ENCODE measurements around the gene PLA2G12A. TPM values are rescaled to one million over a fixed set of nuclear protein-coding genes. Genes with fewer than 3 reads are reported as not detected.
"Not testable (repeated sequence)": the region's sequence is repeated elsewhere in the genome, so short reads cannot be mapped to it uniquely, and the experiment has no call there.

The PLA2G12A gene
- total RNA-seq, 1 donor = 24.6 TPM

- no peaks in the 10 kb centered on the region for H3K27me3 ChIP-seq (ENCODE audit: insufficient read depth, low read length)
- peaks cover 23% of the 10 kb centered on the region for H3K4me1 ChIP-seq (ENCODE audit: insufficient read depth, low read length)
- no peaks in the 10 kb centered on the region for H3K9me3 ChIP-seq (ENCODE audit: low read depth, low read length)
- peak overlapping the region; percentile 60 for H3K4me3 ChIP-seq (ENCODE audit: low read length)
Observed at GRCh38 chr4:109703664-109704361, 26.1 kb downstream of the PLA2G12A start.

DNA sequence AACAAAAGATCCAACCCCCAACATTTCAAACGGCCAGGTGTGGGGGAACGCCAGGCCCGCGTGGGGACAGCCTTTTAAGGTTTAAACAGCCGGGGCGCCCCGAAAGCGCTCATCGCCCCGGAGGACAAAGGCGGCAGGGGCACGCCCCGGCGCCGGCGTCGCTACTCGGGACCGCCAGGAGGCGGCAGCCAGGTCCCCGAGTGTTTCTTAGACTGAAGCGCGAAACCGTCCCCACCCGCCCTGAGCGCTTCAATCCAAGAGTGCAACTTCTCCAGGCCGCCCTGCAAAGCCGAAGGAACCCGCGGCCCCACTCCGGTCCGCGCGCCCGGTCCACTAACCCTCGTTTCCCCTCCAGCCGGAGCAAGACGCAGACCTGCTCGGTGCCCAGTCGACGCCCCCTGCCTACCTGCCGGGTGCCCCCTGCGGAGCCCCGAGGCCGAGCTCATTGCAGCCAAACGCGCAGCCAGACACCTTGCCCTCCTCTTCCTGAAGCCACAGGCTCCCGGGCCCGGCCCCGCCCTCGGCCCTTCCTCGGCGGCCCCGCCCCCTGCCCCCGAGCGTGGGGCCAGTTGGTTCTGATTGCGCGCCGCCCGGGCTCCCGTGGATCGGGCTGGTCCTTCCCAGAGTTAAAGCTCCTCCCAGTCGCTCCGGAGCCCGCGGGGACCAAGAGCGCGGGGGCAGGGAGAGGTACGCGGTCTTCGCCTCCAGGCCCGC, 26.8 kb downstream of the PLA2G12A start, which contains the start of gene CASP6:
TSS of gene CASP6 (minus strand) at position 496 of the 714 bp plus-strand sequence. CDS start at position 446, 50 bp downstream.
- Histone ChIP-seq H3K4me1 (ENCODE audit: insufficient read depth, low read length) (peaks cover 23% of the 10 kb centered on the region), H3K4me3 (ENCODE audit: low read length) (peak within 1 kb of the TSS; percentile 60), H3K9me3 (ENCODE audit: low read depth, low read length) (no peaks in the 10 kb centered on the region), H3K27me3 (ENCODE audit: insufficient read depth, low read length) (no peaks in the 10 kb centered on the region)

DNA sequence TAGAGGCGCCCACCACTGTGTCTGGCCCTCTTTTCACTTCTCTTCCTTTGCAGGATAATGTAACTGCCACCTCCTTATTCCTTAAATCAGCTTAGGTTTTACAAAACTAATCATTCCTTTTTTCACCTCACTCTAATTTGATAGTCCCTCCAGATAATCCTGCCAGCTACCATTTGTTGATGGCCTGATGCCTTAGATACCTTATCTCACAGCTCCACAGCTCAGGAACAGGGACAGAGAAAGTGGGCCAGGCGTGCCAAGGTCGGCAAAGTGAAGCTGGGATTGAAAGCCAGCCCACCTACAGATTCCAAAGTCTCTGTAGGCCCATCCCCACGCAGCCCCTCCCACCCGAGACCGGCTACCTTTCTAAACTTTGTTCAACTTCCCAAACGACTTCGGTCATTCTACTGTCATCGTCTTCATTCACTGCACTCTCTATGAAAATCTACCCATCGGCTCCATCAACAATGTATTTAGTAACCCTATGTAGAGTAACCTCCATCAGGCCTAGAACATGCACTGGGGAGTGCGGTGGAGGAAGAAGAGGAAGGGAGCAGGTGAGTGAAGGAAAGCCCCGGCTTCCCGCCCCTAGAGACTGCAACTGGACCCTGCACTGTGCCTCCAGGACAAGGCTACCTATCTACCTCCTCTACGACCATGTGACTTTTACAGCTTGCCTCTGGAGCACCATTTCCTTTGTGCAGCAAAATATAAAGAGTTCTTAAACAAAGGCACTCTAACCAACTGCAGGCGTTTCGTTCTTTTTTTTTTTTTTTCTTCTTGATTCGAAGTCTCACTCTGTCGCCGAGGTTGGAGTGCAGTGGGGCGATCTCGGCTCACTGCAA, 28.1 kb downstream of the PLA2G12A start:
- Histone ChIP-seq H3K9me3 (ENCODE audit: low read depth, low read length) (no peaks in the 10 kb centered on the region), H3K4me3 (ENCODE audit: low read length) (peak overlapping the region; percentile 60), H3K27me3 (ENCODE audit: insufficient read depth, low read length) (no peaks in the 10 kb centered on the region), H3K4me1 (ENCODE audit: insufficient read depth, low read length) (peaks cover 23% of the 10 kb centered on the region)

- no peaks in the 10 kb centered on the region for H3K27me3 ChIP-seq (ENCODE audit: insufficient read depth, low read length)
- no peak overlapping the region for H3K4me3 ChIP-seq (ENCODE audit: low read length)
- H3K4me1 ChIP-seq (ENCODE audit: insufficient read depth, low read length) = peaks cover 23% of the 10 kb centered on the region
- H3K9me3 ChIP-seq (ENCODE audit: low read depth, low read length) = no peaks in the 10 kb centered on the region
Observed at GRCh38 chr4:109699553-109700225, 30.2 kb downstream of the PLA2G12A start.

- no peaks in the 10 kb centered on the region for H3K27me3 ChIP-seq (ENCODE audit: insufficient read depth, low read length)
- no peak overlapping the region for H3K4me3 ChIP-seq (ENCODE audit: low read length)
- no peaks in the 10 kb centered on the region for H3K9me3 ChIP-seq (ENCODE audit: low read depth, low read length)
- H3K4me1 ChIP-seq (ENCODE audit: insufficient read depth, low read length) = peaks cover 15% of the 10 kb centered on the region
Observed at GRCh38 chr4:109698656-109699055, 31.2 kb downstream of the PLA2G12A start.

DNA sequence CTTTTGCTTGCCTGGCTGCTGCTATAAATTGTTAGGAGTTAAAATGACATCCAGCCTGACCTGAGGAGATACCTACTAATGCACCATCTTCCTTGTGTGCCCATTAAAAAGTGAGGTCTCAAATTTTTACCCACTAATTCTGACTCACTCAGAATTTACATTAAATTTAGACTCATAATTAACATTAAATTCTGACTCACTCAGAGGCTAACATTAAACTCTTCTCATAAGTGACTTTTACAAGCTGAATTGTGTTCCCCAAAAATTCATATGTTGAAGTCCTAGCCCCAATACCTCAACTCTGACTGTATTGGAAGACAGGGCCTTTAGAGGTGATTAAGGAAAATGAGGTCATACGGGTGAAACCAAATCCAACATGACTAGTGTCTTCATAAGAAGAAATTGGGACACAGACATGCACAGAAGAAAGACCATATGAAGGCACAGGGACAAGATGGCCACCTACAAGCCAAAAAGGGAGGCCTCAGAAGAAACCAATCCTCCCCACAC, 38.4 kb downstream of the PLA2G12A start:
- Histone ChIP-seq H3K27me3 (ENCODE audit: insufficient read depth, low read length) (no peaks in the 10 kb centered on the region), H3K4me1 (ENCODE audit: insufficient read depth, low read length) (peaks cover 10% of the 10 kb centered on the region), H3K9me3 (ENCODE audit: low read depth, low read length) (no peaks in the 10 kb centered on the region), H3K4me3 (ENCODE audit: low read length) (no peak overlapping the region)

DNA sequence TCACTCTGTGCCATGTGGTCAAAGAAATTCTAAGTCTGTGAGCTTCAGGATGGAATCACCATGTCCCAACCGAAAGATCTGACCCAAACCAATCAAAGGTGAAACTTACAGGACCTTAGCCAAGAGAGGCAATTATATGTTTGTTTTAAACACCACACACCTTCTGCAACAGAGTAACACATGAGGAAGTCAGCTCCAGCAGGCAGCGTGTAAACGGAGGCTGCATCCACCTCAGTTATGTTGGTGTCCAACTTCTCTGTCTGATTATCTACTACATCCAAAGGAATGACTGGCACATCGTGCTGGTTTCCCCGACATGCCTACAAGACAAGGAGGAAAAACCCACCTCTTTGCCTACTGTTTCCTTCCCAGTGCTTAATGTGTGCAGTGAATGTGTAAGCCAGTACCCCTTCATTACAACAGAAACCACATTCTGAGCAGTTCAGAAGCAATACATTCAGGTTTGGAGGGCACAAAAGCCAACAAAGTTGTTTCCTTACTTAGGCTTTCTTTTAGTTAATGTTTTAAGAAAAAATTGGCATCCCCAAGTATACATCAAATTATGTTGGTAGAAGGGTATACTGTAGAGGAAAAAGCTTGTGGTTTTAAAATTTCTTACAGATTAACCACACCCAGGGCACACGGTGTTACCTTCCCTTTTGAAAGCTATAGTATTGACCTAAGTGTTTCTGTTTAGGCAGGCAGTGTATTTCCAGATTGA, 39.0 kb downstream of the PLA2G12A start:
- Histone ChIP-seq H3K9me3 (ENCODE audit: low read depth, low read length) (no peaks in the 10 kb centered on the region), H3K27me3 (ENCODE audit: insufficient read depth, low read length) (no peaks in the 10 kb centered on the region), H3K4me1 (ENCODE audit: insufficient read depth, low read length) (peaks cover 10% of the 10 kb centered on the region), H3K4me3 (ENCODE audit: low read length) (no peak overlapping the region)

- no peaks in the 10 kb centered on the region for H3K4me1 ChIP-seq (ENCODE audit: insufficient read depth, low read length)
- H3K27me3 ChIP-seq (ENCODE audit: insufficient read depth, low read length) = no peaks in the 10 kb centered on the region
Observed at GRCh38 chr4:109684727-109685126, 45.1 kb downstream of the PLA2G12A start.

DNA sequence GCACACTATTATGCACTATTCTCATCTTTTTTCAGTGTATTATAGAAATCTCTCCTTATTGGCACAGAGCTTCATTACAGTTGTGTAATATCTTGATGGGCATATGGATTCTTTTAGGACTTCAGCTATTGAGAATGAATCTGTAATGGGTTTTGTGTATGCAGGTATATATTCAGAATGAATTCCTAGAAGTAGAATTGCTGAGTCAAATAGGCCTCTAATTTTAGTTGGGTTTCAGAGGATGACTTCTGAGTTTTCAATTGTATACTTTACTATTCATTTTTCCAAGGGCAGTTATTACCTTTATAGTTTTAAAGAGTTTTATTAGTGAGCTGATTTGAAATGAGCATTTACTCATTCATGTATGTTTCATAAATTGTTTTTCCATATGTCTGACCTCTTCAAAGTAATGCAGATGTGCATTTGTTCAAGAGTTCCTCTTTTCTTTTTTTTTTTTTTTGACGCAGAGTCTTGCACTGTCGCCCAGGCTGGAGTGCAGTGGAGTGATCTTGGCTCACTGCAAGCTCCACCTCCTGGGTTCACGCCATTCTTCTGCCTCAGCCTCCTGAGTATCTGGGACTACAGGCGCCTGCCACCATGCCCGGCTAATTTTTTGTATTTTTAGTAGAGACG, 46.1 kb downstream of the PLA2G12A start:
- Histone ChIP-seq H3K27me3 (ENCODE audit: insufficient read depth, low read length) (no peaks in the 10 kb centered on the region), H3K4me1 (ENCODE audit: insufficient read depth, low read length) (no peaks in the 10 kb centered on the region), H3K9me3 (ENCODE audit: low read depth, low read length) (no peaks in the 10 kb centered on the region), H3K4me3 (ENCODE audit: low read length) (no peak overlapping the region)

More at GRCh38 chr4:109684727-109685126, 45.1 kb downstream of the PLA2G12A start:
- Histone ChIP-seq H3K9me3 (ENCODE audit: low read depth, low read length) (no peaks in the 10 kb centered on the region), H3K4me3 (ENCODE audit: low read length) (no peak overlapping the region)

DNA sequence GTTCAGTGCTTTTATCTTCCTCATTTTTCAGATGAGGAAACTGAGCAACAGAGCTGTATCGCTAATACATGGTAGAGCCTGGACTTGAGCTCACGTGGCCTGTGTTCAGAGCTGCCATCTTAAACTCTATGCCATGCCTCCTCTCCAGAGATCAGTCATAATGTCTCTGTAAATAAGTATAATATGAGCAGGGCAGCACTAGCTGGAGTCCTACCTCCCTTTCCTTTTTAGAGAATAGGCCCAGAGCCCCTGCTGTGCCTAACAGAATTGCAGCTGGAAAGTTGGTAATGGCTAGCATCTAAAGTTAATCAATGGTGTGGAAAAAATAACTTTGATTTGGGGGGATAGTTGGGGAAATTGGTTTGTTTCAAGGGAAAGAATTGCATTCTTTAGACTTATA, 47.0 kb downstream of the PLA2G12A start:
- Histone ChIP-seq H3K4me3 (ENCODE audit: low read length) (no peak overlapping the region), H3K27me3 (ENCODE audit: insufficient read depth, low read length) (no peaks in the 10 kb centered on the region), H3K9me3 (ENCODE audit: low read depth, low read length) (no peaks in the 10 kb centered on the region), H3K4me1 (ENCODE audit: insufficient read depth, low read length) (no peaks in the 10 kb centered on the region)

DNA sequence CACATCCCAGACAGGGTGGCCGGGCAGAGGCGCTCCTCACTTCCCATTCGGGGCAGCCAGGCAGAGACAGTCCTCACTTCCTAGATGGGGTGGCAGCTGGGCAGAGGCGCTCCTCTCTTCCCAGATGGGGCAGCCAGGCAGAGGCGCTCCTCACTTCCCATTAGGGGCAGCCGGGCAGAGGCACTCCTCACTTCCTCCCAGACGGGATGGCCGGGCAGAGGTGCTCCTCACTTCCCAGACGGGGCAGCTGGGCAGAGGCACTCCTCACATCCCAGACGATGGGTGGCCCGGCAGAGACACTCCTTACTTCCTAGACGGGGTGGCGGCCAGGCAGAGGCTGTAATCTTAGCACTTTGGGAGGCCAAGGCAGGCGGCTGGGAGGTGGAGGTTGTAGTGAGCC, 50.9 kb downstream of the PLA2G12A start:
- not testable (repeated sequence) for H3K4me3 ChIP-seq (ENCODE audit: low read length); H3K27me3 ChIP-seq (ENCODE audit: insufficient read depth, low read length); H3K9me3 ChIP-seq (ENCODE audit: low read depth, low read length); H3K4me1 ChIP-seq (ENCODE audit: insufficient read depth, low read length)

- not testable (repeated sequence) for H3K4me3 ChIP-seq (ENCODE audit: low read length); H3K27me3 ChIP-seq (ENCODE audit: insufficient read depth, low read length); H3K4me1 ChIP-seq (ENCODE audit: insufficient read depth, low read length); H3K9me3 ChIP-seq (ENCODE audit: low read depth, low read length)
Observed at GRCh38 chr4:109678472-109678871, 51.4 kb downstream of the PLA2G12A start.

DNA sequence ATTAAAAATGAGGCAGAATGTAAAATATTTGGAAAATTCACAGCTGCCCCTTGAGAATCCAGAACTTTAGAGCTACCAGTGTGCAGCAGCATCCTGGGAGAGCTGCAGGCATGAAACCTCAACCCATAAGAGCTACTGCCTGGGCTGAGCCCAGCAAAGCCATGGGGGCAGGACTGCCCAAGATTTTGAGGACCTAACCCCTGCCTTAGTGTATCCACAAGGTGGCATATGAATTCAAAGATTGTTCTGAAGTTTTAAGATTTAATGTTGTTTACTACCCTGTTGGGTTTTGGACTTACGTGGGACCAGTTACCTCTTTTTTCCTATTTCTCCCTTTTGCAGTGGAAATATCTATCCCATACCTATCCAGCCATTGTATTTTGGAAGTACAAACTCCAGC, 53.0 kb downstream of the PLA2G12A start:
- no peak overlapping the region for H3K4me3 ChIP-seq (ENCODE audit: low read length)
- no peaks in the 10 kb centered on the region for H3K9me3 ChIP-seq (ENCODE audit: low read depth, low read length)
- no peaks in the 10 kb centered on the region for H3K27me3 ChIP-seq (ENCODE audit: insufficient read depth, low read length)

DNA sequence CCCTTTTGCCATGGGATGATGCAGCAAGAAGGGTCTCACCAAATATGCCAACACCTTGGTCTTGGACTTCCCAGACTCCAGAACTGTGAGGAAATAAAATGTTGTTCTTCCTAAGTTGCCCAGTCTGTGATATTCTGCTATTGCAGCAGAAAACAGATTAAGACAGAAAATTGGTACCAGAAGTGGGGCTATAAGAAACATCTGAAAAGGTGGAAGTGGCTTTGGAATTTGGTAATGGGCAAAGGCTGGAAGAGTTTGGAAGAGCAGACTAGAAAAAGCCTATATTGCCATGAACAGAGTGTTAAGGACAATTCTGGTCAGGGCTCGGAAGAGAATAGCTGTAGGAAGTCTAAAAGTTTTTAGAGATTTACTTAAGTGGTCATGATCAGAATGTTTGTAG, 54.0 kb downstream of the PLA2G12A start:
- no peak overlapping the region for H3K4me3 ChIP-seq (ENCODE audit: low read length)
- no peaks in the 10 kb centered on the region for H3K27me3 ChIP-seq (ENCODE audit: insufficient read depth, low read length)
- no peaks in the 10 kb centered on the region for H3K9me3 ChIP-seq (ENCODE audit: low read depth, low read length)
- H3K4me1 ChIP-seq (ENCODE audit: insufficient read depth, low read length) = no peaks in the 10 kb centered on the region

More for the DNA sequence above, 53.0 kb downstream of the PLA2G12A start:
- no peaks in the 10 kb centered on the region for H3K4me1 ChIP-seq (ENCODE audit: insufficient read depth, low read length)
